GM19467 (cell line): ENCODE measurements around the gene RNF187.

Source experiments
- ATAC-seq: cut with Tn5 transposase; IDR thresholded peaks from one replicate; pipeline ENCODE4 v1.9.1; 2021; ENCODE audit warnings: mild to moderate bottlenecking, moderate library complexity; ENCODE audit not compliant: unreplicated experiment

The RNF187 gene

GRCh38 chr1:228542981-228543380, 55.8 kb downstream of the RNF187 start:
- no peak for ATAC-seq

- no peak for ATAC-seq
Measured at GRCh38 chr1:228543396-228543795, 56.2 kb downstream of the RNF187 start.

GRCh38 chr1:228544021-228544850, 57.1 kb downstream of the RNF187 start:
- ATAC-seq, result no peak

GRCh38 chr1:228544921-228545591, 57.9 kb downstream of the RNF187 start:
- no peak for ATAC-seq
